ENCODE measurements around the gene IL17RD.

The IL17RD gene

DNA sequence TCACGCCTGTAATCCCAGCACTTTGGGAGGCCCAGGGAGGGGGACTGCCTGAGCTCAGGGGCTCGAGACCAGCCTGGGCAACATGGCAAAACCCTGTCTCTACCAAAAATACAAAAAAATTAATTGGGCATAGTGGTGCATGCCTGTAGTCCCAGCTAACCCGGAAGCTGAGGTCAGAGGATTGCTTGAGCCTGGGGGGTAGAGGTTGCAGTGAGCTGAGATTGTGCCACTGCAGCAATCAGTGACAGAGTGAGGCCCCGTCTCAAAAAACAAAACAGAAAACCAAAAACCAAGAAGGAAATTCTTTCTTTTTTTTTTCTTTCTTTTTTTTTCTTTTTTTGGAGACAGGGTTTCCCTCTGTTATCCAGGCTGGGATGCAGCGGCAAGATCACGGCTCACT lies 101.2 kb downstream of the IL17RD start:
- DNase-seq = no peak

DNA sequence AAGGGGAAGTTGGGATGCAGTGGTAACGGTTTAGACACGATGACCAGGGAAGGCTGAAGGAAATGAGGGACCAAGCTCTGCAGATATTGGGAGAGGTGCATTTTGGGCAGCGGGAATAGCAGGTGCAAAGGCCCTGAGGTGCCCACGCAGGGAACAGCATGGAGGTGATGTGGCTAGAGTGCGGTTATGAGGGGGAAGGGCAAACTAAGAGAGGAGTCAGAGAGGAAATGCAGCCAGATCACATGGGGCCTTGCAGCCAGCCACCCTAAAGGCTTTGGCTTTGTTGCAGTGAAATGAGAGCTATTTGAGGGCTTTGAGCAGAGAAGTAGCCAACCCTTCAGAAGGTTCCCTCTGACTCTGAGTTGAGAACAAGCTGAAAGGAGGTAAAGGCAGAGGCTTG lies 102.1 kb downstream of the IL17RD start:
- DNase-seq = no peak

DNA sequence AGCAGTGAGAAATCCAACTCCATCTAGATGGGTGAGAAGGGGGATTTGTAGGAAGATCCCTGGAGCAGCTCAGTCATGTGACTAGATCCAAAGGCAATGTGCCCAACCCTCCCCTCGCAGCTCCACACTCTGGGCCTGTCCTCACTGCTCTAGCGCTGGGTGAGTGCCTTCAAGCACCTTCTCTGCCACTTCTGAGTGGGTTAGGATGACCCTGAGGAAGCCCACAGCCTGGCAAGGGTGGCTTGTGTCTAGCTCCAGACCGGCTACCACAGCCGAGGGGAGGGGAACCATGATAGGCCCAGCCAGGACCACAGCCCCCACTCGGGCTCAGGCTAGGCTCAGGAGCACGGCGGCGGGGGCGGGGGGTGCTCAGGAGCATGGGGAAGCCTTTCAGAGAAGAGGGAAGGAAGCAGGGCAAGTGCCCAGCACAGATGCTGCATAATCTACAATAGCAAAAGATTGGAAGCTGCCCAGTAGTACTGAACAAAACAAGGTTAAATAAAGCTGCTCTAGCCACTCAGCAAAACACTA lies 103.0 kb downstream of the IL17RD start:
- DNase-seq = no peak

DNA sequence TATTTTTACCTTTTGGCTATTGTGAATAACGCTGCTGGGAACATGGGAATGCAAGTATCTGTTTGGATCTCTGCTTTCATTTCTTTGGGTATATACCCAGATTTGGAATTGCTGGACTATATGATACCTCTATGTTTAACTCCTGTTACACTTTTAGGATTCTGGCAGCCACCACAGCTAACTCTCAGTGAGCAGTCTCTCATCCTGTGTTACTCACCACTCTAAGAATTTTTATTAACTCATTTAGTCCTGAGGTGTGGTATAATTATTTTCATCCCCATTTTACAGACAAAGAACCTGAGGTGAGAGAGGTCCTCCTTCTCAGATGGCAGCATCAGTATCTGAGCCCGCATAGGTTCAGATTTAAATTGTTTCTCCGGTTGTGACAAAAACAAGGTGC lies 103.6 kb downstream of the IL17RD start:
- DNase-seq = no peak

DNA sequence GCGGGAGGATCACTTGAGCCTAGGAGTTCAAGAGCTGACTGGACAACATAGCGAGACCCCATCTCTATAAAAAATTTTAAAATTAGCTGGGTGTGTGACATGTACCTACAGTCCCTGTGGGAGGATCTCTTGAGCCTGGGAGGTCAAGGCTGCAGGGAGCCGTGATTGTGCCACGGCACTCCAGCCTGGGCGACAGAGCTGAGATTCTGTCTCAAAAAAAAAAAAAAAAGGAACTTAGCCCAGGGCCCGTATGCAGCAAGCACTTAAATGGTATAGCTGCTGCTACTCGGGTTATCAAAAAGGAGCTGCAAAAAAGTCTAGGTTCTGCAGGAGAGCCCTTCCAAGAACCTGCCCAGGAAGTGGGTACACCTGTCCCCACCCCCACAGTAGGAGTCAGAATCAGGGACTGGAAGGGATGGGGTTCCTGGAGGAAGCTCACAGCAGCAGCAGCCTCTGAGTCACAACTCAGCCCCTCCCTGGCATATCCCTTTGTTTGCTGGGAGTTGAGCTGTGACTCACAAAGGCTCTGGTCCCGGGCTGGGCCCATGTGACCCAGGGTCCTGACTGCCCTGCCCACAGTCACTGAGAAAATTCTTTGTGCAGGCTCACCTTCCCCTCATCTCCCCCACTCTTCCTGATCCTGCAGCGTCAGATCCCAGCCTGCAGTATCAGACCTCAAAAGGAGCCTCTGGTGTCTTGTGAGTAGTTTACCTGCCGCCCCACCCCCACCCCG lies 104.9 kb downstream of the IL17RD start, which contains the start of gene SPATA12:
TSS of gene SPATA12 (plus strand) at position 576 of the 733 bp plus-strand sequence. CDS start 13,031 bp downstream, outside the sequence.
- DNase-seq = no peak

DNA sequence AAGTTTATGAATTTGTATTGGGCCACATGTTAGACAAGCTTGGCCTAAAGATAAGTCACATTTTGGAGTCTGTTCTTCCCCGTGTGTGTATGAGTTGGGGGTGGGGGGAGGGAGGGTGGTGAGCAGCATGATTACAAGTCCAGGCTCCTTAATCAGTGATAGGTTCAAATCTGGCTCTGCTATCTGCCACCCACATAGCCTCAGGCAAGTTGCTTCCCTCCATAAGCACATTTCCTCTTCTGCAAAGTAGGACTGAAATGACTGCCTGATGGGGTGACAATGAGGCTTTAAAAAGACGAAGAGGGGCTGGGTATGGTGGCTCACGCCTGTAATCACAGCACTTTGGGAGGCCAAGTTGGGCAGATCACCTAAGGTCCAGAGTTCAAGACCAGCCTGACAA lies 105.7 kb downstream of the IL17RD start:
- no peak for DNase-seq

DNA sequence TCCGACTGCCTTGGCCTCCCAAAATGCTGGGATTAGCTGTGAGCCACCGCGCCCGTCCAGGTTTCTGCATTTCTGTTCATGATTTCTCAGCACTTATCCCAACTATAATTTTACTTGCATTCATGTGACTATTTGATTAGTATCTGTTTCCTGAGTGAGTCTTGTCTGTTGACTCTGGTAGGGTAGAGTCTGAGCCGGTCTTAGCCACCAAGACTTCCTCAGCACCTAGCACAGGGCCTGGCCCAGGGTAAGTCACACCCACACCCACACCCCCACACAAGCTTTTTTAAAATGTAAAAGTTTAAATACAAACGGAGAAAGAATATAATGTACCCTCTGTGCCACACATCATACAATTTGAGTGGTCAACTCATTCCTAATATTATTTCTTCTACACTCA lies 107.8 kb downstream of the IL17RD start:
- no peak for DNase-seq

DNA sequence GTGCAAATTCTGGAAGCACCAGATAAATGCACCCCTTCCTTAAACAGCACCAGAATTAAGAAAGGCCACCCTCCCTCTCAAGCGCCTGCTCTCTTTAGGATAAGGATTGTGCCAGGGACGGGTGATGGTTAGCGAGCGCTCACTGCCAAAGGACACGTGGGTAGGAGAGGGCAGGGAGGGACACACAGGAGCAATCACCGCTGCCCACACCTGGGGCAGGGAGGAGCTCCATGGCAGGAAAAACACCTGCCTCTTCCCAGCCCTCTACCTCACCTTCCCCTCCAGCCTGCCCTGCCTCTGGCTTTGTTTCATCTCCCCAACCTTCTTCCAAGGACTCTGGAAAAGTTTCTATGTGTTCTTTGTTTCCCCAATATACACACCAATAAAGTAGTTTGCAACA lies 112.0 kb downstream of the IL17RD start:
- DNase-seq = no peak

DNA sequence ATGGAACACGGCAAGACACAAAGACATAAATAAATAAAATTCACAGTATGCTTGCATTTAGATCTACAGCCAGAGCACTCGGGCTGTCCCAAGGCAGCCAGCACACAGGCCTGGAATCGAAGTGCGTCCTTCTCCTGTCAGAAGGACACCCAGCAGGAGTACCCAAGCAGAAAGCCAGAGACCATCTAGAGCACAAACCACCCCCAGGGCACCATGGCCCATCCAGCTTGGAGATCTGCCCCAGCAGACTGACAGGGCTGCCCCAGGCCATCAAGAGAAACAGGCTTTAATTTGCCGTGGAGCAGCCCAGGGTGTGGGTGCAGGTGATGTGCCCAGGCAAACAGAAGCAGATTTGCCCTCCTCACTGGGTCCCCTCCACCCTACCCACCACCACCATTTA lies 112.5 kb downstream of the IL17RD start:
- DNase-seq = no peak

DNA sequence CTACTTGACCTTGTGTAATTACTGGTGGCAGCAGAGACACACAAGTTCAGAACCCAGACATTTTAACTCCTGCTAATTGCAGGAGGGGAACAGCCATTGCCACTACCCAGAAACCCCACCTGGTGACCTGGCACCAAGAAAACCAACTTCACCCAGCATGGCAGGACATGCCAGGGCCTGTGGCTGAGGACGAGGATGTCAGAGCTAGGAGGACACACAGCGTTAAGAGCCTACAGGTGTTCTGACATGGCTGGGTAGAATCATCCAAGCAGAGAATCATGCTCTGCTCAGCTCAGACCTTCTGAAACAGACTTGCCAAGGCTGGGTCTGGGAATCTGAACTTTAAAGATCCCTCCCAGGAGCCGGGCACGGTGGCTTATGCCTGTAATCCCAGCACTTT lies 116.4 kb downstream of the IL17RD start:
- DNase-seq = no peak

DNA sequence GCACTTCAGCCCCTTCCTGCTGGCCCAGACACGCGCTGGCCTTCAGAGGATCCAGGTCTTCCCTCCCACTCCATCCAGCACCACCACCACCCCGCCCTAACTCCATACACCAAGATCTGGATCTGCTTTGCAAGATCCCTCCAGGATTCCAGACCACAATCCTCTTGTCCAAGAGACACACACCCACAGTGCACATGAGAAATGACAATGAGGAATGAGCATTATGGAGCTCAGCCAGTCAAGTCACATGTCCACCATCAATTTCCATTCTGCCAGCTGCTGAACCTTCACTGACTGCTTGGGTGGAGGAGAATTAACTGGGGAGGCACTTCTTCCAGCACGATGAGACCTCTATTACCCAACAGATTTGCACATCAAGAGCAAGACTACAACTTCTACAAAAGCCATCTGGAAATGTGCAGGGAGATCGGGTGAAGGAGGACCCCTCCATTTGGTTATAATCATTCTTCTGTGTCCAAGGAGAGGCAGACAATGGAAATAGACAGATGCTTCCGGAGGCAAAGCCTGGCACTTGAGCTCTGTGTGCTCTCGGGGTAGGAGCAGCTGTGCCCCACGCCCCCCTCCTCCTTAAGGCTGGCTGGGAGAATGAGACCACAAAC lies 117.0 kb downstream of the IL17RD start:
- DNase-seq = no peak

DNA sequence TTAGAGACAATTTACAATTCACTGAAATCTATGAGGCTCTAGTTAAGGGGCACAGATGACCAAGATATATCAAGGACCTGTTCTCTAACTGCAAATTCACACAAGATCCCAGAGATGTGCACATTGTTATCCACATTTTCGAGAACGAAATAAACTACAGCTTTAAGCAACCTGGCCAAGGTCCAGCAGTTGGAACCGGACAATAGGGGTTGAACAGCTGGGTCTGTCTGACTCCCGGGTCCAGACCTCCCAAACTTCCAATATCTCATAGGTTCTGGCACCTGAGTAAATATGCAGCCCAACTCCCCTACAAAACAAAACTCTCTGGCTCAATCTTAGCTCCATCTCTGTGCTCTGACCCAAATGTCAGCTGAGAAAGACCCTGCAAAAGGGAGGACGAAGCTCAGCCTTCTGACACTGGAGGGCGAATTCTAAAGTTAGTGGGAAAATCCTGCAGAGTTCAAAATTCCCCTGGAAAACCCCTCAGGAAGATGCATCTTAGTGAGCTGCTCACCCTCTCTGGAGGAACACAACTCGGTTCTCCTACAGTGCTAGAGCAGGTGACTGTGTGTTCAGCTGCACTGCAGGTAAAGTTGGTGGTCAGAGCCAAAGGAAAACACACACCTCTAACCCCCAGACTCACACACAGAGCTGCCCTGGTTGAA lies 118.9 kb downstream of the IL17RD start:
- no peak for DNase-seq

DNA sequence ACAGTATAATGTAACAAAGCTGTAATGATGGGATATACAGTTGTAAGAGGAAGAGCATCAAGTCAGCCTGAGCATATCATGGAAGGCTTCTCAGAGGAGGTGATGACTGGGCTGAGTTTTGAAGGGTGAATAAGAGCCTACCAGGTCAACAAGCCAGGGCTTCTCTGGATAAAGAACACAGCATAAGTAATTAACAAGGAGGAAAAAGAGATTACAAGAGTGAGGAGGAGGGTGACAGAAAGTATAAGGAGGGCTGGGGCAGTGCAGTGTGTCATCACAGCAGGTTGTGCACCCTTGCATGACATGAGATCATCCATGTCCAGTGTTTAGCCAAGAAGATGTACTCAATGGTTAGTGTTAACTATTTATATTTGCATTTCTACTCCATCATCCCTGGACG lies 121.6 kb downstream of the IL17RD start:
- no peak for DNase-seq

DNA sequence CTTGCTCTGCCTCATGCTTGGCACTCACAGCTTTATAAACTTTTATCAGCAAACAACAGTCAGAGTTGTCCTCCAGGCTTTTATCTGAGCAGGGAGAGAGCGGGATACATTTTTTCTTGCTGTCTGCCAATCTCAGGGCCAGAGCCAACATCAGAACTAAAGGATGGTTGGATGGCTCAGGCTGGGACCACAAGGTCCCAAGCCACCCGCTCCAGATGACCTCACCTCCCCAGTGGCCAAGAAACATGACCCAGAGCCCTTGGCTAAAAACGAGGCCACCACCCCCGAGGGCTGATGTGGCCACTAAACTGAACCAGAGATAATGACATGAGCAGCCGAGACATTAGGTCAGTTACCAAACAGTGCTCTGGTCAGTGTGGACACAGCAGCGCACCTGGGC lies 123.5 kb downstream of the IL17RD start:
- DNase-seq = no peak
